ENCODE data around the gene PROX2.

PROX2 gene

GRCh38 chr14:74879427-74880182 lies 3.7 kb upstream of the PROX2 start:
- DNase-seq = no peak

DNA sequence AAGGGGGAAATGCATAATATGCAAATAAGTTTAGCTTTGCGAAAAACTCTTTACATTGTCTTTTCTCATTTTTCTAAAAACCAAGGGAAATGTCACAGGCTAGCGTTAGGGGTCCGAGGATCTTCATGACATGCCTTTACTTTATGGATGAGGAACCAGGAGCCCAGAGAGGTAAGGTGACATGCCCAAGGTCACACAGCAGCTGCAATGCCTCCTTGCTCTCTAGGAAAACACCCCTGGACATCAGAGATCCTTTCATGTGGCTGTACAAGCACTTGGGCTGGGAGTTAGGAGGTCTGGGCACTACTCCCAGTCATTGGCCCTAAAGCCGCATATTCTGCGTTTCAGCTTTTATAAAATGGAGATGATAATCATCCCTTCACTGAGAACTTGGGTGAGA lies 741 bp downstream of the PROX2 start:
- no peak for DNase-seq

GRCh38 chr14:74871819-74872218 lies 4.1 kb downstream of the PROX2 start:
- DNase-seq = no peak

GRCh38 chr14:74868739-74869138 lies 7.2 kb downstream of the PROX2 start:
- peak; percentile 7 for DNase-seq

- no peak for DNase-seq
Measured at GRCh38 chr14:74867673-74868072, 8.3 kb downstream of the PROX2 start.

DNA sequence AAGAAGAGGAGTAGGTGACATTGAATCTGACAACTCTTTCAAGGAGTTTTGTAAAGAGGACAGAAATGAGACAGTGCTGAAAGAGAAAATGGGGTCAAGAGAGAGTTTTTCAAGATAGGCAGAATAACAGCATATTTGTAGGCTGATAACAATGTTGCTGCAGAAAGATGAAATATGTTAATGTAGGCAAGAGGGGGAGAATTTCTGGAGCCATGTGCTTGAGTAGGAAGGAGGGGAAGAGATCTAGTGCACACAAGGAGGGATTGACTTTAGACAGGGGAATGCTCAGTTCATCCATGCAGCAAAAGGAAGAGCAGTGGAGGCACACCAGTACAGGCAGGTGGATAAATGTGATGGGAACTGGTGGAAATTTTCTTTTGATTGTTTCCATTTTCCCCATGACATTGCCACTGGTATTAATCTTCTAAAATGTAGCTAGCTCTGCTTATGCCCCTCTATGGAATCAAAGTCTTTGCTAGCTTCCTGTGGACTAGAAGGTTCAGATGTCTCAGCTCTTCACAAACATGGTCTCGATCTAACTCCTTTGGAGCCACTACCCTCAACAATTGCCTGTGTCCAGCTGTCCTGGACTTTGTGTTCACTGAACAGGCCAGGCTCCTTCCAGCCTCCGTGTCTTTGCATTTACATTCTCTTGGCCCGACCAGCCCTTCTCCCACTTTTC lies 9.1 kb downstream of the PROX2 start:
- DNase-seq = no peak

- DNase-seq = no peak
Measured at GRCh38 chr14:74865156-74865555, 10.8 kb downstream of the PROX2 start.

GRCh38 chr14:74864198-74864597 lies 11.7 kb downstream of the PROX2 start:
- DNase-seq = no peak

GRCh38 chr14:74863274-74863673 lies 12.7 kb downstream of the PROX2 start:
- no peak for DNase-seq

DNA sequence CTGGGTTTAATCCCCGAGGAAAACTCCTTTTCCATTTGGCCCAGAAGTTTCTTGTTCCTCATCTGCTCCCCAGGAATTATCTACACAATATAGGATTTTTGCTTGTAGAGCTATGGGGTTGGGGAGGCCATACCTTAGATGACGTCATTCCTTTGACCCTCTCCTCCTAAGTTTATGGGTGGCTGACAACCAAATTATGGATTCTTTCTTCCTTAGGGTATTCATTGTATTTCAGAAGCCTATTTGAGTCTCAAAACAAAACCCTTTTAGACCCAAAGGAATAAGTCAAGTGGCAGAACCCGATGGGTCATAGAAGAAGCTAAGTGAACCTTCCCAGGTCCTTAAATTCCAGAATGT lies 14.2 kb downstream of the PROX2 start:
- no peak for DNase-seq

DNA sequence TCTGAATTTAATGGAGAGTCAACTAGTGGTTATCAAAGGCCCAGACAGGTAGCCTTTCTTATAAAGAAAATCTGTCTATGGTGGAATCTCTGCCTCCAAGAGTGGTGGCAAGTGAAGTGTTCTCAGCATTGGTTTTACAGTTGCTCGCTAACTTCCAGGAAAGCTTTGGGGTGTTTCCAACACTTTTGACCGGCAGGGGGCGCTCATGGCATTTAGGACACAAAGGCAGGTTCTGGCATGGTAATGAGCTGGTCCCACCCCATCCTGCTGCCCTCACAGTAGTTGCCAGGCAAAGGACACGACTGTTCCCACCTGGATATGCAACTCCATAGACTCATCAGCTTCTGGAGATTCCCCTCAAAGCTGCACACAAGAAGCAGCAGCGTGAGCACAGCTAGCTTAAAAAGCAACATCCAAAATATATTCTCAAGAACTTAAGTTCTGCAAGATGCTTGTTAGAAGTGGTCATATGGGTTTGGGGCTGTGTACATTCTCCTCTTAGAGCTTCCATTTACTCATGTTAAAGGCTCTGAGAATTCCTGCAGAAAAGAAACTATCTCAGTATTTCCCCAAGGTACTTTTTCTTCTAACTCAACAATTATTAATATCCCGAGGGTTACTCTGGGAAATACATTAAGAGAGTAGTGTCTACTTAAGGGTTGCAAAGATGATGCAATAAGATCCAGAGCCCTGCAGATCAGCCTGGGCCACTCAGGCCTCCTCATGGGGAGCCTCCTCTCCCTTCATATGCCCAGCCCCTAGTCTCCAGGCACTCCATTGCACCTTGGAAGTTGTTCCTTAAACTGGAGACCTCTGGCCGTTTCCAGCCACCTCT lies 14.8 kb downstream of the PROX2 start:
- peak; percentile 80 for DNase-seq

GRCh38 chr14:74859757-74860552 lies 16.0 kb downstream of the PROX2 start:
- peak; percentile 34 for DNase-seq

- no peak for DNase-seq
Measured at GRCh38 chr14:74858022-74858421, 17.9 kb downstream of the PROX2 start.

GRCh38 chr14:74856366-74856765 lies 19.6 kb downstream of the PROX2 start:
- DNase-seq = no peak

- no peak for DNase-seq
Measured at GRCh38 chr14:74855945-74856344, 20.0 kb downstream of the PROX2 start.

- DNase-seq = no peak
Measured at GRCh38 chr14:74855021-74855420, 20.9 kb downstream of the PROX2 start.

GRCh38 chr14:74853581-74853980 lies 22.4 kb downstream of the PROX2 start:
- no peak for DNase-seq

- DNase-seq = peak; percentile 68
Measured at GRCh38 chr14:74852922-74853530, 22.9 kb downstream of the PROX2 start.

DNA sequence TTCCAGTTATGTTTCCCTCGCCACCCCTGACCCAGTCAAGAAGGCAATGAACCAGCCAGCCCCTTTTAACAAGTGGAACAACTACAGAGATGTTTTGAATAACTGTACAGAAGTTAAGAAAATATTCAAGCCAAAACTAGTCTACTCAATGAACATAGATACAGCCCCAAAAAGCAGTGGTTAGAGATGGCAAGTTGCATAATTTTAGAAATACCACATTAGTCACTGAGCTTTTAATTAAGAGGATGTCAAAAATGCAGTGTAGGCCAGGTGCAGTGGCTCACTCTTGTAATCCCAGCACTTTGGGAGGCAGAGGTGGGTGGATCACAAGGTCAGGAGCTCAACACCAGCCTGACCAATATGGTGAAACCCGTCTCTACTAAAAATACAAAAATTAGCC lies 27.2 kb downstream of the PROX2 start:
- no peak for DNase-seq

- DNase-seq = peak; percentile 81
Measured at GRCh38 chr14:74846968-74847665, 28.8 kb downstream of the PROX2 start.

- DNase-seq = peak; percentile 69
Measured at GRCh38 chr14:74846168-74846567, 29.8 kb downstream of the PROX2 start.

DNA sequence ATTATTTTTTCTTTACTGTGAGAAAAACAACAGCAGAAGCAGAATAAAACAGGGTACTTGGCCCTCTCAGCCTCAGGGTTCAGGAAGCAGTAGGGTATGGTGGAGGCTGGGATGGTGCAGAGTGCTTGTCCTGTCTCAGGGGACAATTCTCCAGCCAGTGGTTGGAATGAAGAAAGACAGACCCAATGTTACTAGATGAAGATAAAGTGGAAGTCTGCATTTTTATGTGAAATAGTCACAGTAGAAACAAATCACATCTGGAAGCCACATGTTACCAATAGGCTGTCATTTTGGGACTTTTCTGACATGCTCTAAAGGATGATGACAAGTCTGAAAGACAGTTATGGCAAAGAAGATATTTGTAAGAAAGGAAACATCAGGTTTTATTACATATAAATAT lies 32.3 kb downstream of the PROX2 start:
- peak; percentile 88 for DNase-seq

Measured in fibroblast of skin of back (primary cell).